ENCODE data around the gene PMPCA.

PMPCA gene

GRCh38 chr9:136410500-136411287 is at the start of gene PMPCA, which contains the start of gene ENTR1:
TSS of gene PMPCA (plus strand) at chr9:136410658. CDS start at chr9:136410669, 11 bp downstream.
TSS of gene ENTR1 (minus strand) at chr9:136410614. CDS start at chr9:136410397, 217 bp downstream.
- DNase-seq (ENCODE audit: low spot score), result peak; percentile 99

- peak; percentile 52 for DNase-seq (ENCODE audit: low spot score)
Measured at GRCh38 chr9:136361047-136361753, 49.3 kb upstream of the PMPCA start.

GRCh38 chr9:136361754-136362449 is 48.6 kb upstream of the PMPCA start:
- peak; percentile 22 for DNase-seq (ENCODE audit: low spot score)

- peak; percentile 46 for DNase-seq (ENCODE audit: low spot score)
Measured at GRCh38 chr9:136362450-136362784, 48.0 kb upstream of the PMPCA start.

GRCh38 chr9:136363106-136363948 is 47.1 kb upstream of the PMPCA start, which contains the start of gene DNLZ:
TSS of gene DNLZ (minus strand) at chr9:136363744. CDS start at chr9:136363714, 30 bp downstream.
- DNase-seq (ENCODE audit: low spot score), result peak; percentile 99

GRCh38 chr9:136363949-136364748 is 46.3 kb upstream of the PMPCA start:
- DNase-seq (ENCODE audit: low spot score), result no peak

GRCh38 chr9:136364942-136365774 is 45.3 kb upstream of the PMPCA start:
- DNase-seq (ENCODE audit: low spot score), result no peak

- DNase-seq (ENCODE audit: low spot score), result no peak
Measured at GRCh38 chr9:136365775-136366222, 44.7 kb upstream of the PMPCA start.

GRCh38 chr9:136366826-136367225 is 43.6 kb upstream of the PMPCA start:
- DNase-seq (ENCODE audit: low spot score), result no peak

- DNase-seq (ENCODE audit: low spot score), result no peak
Measured at GRCh38 chr9:136367296-136368145, 42.9 kb upstream of the PMPCA start.

GRCh38 chr9:136368190-136368589 is 42.3 kb upstream of the PMPCA start:
- DNase-seq (ENCODE audit: low spot score), result no peak

GRCh38 chr9:136370037-136370436 is 40.4 kb upstream of the PMPCA start:
- no peak for DNase-seq (ENCODE audit: low spot score)

- DNase-seq (ENCODE audit: low spot score), result no peak
Measured at GRCh38 chr9:136370687-136371532, 39.5 kb upstream of the PMPCA start.

GRCh38 chr9:136371533-136371880 is 39.0 kb upstream of the PMPCA start:
- DNase-seq (ENCODE audit: low spot score), result no peak

GRCh38 chr9:136372006-136372405 is 38.5 kb upstream of the PMPCA start:
- DNase-seq (ENCODE audit: low spot score), result no peak

GRCh38 chr9:136372561-136373299 is 37.7 kb upstream of the PMPCA start:
- peak; percentile 87 for DNase-seq (ENCODE audit: low spot score)
